ENCODE results near the gene VGF.

VGF gene

DNA sequence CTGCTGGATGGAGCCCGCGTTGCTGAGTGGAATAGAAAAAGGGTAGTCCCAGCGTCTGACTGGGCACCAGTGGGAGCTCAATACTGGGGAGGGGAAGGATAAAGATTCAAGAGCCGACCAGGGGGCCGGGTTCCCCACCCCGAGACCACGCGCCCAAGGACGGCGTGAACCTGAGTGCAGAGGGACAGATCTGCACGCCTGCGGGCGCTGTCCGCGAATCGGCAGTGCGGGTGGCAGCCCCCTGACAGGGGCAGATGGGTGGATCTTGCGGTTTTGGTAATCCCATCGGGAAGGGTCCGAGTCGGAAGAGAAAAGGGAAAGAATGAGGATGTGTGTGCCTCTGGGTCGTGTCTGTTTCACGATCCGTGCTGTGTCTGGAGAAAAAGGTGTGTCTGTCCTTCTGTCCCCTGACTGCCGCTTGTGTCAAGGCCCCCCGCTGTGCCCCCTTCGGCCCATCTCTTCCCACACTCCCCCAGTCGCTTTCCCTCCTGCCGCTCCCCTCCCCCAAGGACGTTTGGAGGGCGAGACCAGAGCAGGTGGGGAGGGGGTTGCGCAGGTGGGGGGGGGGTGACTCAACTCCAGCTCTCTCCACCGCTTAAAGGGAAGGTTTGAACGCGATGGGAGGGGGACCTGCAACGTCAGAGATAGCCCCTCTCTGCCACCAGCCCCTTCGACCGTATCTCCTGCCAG lies 734 bp upstream of the VGF start:
- DNase-seq = no peak

DNA sequence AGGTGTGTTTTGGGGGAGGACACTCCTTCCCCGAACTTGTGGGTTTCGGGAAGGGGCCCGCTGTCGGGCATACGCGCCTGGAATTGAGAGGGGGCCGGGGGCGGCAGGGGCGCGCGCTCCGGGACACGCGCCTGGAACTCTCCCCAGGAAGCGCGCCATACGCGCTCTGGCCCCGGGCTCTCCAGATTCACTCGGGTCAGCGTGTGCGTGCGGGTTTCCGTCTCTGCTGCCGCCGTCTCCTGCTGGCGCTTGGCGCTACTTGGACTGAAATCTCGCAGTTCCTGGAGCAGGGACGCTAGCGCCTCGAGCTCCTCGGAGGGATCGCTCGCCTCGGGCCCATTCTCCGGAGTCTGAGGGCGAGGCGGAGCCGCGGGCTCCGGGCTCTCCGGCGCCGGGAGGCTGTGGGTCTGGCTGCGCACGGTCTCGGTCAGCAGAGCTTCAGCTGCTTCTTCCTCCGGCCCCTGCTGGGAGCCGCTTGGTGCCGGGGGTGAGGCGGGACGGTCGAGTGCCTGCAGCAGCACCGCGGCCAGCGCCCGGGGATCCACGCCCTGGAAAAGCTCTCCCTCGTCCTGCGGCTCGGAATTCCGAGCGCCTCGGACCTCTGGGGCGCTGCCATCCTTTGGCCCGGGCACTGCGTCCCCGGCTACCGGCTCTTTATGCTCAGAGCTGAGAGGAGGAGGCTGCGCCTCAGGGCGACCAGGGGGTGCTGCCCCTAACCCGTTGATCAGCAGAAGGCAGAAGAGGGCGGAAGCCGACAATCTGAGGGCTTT lies 1.1 kb downstream of the VGF start:
- no peak for DNase-seq

DNA sequence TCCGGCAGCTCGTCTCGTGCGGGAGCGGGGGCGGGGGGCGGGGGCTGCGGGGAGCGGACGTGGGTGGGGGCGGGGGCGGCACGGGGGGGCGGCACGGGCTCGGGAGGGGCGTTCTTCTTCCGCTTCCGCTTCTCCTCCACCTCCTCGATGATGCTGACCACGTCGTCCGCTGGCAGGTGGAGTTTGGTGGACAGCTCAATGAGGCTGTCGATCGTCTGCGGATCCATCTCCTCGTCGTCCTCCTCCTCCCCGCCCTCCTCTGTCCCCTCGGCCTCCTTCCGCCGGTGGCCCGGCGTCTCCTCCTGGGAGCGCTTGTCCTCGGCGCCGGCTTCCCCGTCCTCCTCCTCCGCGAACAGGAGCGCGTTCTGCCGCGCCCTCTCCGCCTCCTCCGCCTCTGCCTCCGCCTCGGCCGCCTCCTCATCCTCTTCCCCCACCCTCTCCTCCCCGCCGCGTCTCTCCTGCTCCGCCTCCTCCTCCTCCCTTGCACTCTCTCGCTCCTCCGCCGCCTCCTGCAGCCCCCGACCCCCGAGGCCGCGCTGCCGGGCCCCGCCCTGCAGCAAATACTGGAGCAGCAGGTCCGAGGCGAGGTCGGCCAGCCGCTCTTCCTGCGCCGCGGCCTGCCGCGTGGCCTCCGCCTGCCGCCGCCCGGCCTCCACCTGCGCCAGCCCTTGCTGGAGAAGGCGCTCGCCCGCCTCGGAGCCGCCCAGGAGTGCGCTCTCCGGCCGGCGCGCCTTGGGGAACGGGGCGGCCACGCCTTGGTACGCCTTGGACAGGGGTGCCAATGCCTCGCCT lies 1.9 kb downstream of the VGF start:
- no peak for DNase-seq

DNA sequence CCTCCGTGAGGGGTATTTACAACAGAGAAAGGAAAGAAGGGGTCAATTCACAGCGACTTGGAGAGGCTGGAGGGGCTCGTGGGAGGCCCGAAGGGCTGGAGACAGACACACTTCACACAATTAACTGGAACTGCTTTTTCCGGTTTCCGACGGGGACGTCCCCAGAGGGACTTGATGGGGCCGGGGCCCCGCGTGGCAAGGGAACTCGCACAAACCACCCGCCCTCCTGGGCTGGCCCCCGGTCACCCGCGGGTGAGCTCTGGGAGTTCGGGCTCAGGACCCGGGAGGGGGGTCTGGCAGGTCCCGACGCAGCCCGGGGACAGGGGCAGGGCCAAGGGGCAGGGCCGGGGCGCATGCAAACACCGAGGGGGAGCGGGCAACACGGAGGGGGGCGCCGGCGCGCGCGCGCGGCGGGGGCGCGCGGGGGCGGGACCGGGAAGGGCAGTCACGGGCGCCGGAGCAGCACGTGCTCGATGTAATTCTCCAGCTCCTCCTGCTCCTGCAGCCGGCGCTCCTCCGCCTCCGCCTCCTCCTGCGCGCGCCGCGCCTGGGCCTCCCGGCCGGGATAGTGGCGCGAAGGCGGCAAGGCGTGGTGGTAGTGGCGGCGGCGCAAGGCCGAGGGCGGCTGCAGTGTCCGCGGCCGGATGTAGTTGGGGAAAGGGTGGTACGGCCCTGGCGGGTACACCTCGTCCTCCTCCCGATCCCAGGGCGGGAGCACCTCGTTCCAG lies 2.7 kb downstream of the VGF start:
- DNase-seq = no peak

DNA sequence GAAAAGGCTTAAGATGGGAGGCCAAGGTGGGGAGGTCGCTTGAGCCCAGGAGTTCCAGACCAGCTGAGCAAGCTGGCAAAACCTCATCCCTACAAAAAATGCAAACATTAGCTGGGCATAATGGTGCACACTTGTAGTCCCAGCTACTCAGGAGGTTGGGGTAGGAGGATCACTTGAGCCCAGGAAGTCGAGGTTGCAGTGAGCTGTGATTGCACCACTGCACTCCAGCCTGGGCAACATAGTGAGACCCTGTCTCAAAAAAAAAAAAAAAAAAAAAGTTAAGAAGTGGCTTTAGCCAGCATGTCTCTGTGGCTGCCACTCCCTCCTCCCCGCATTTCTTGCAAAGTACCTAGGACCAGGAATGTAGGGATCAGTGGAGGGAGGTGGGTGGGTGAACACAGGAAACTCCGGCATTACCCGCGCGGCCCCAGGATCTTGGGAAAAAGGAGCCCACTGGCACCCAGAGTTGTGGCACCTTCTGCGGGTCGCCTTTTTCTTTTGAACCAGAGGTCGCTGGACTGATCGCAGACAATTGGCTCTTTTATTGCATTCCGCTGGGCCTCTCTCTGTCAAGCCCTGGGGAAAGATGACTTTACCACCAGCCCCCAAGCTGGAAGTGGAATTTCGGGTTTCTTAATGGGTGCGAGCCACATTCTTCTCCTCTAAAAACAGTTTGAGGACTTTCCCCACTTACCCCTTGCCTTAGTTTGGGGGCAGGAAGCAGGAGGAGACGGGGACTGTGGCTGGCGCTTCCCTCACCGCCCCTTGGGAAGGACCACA lies 3.5 kb downstream of the VGF start:
- DNase-seq = no peak

DNA sequence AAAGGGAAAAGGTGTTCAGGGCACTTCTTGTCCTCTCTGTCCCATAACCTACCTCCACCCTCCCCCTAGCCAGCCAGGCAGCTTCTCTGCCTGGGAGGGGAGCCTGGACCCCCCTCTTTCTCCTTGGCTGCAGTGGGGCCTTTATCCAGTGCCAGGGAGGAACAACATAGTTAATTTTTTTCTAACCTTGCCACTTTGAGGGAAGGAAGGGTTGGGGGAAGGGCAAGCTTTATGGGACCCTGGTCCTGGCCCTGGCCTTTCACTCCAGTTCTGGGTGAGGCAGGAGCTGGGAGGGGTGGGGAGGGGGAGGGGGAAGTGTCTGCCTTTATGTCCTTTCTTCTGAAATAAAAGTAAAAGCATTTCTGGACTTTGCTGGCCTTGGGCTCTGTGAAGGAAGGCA lies 4.5 kb downstream of the VGF start:
- DNase-seq = no peak

DNA sequence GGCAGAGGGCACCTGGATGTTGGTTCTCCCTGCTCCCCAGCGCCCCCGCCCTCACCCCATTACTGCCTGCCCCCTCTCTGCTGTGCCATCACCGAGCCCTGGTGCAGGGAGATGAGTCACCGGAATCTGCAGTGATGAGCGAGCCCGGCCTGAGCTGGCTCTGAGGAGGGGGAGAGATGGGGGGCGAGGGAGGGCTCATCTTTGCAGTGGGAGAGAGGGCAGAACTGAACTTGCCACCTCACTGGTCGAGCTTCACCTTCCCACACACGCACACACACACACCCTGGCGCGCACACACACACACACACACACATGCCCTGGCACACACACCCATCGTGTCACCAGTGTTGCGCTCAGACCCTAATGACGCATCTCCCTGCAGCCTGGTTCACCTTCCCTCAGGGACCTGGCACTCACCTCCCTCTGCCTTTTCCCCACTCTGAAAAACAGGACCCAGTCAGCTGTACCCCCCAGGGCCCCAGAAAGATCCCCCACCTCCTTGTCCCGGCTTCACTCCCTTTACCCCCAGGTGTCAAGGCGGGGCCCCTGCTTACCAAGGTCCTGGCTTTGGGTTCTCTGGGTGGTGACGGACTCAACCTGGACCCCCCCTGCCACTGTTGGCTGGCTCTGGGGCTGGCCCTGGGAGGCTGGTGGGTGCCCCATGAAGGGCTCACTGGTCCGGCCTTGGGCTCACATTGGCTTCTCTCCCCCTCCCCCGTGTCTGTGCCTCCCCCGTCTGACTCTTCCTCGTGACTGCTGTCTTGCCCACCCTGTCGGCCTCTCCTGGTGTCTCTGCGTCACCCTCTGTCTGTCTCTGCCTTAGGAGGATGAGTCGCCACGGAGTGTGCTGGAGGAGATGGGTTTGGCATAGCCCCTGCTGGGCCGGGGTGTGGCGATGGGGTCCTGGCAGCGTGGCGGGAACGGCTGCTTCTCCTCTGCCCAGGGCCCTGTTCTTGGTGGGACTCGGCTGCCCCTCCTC lies 5.4 kb downstream of the VGF start:
- no peak for DNase-seq

DNA sequence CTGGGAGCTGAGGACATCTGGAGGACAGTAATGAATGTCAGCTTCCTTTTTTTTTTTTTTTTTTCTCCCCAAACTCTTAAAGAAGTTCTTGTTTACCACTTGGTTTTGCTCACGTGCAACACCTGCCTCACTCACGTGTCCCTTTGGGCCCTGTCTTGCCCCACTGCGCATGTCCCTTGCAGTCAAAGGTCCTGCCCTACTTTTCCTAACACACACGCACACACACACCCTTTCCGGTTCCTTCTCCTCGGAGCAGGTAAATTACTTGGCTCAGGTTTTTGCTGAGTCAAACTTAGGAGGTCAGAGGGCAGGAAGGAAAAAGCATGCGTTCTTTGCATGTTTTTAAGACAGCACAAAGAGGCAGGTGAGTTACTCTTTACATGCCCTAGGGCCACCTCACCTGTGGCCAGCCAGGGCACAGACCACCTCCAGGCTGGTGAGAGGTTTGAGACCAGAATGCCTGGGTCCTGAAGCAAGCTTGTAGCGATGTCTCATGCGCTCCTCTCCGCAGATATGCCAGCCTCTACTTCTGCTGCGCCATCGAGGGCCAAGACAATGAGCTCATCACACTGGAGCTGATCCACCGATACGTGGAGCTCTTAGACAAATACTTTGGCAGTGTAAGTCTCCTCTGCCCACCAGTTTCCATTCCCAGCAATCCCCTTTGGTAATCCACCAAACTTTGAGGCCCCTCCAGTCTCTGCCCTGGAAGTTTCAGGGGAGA lies 8.3 kb downstream of the VGF start:
- DNase-seq = no peak

DNA sequence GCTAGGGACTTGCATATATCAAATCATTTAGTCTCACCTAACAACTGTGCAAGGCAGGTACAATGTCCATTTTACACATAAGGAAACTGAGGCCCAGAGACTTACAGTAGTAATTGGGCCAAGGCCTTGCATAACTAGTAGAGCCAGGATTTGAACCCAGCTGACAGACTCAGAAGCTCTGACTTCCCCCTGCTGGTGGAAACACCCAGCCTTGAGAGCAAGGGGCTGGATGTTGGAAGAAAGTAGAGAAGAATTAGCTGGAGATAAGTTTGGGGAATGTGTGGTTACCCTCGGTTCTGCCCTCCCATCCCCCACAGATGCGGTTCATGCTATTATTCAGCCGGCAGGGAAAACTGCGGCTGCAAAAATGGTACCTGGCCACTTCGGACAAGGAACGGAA lies 9.1 kb downstream of the VGF start:
- no peak for DNase-seq

DNA sequence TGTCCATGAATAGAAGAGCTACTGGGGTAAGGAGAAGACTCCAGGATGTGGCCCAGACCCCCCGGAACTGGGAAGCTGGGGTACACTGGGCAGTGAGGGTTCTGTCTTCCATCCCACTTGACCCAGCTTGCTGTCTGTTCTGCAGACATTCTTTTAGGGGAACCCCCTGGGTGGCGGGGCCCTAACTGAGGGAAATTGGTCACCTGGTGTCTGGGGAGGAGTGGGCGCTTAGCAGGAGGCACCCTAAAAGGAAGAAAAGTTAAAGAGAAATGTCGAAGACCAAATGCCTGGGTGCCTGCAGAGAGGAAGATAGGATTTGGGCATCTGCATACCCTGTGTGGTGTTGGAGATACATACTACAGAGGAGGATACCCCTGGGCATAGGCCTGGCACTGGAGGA lies 10.1 kb downstream of the VGF start:
- DNase-seq = no peak

DNA sequence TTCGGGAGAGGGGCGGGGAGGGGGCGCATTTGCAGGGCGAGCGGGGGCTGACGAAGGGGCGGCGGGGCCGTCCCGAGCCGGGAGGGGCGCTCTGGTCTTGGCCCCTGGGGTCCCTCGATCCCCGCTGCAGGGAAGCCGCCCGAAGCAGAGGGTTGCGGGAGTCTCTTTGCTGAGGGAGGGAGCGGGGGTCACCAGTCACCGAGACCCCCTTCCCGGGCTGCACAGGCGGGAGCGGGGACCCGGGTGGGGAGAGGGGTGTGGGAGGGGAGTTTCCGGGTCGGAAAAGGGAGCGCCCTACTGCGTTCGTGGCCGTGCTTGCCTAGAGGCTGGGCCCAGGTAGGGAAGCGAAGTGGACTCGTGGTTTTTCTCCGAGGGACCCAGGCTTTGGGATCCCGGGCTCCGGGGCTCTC lies 10.7 kb downstream of the VGF start:
- DNase-seq = no peak

DNA sequence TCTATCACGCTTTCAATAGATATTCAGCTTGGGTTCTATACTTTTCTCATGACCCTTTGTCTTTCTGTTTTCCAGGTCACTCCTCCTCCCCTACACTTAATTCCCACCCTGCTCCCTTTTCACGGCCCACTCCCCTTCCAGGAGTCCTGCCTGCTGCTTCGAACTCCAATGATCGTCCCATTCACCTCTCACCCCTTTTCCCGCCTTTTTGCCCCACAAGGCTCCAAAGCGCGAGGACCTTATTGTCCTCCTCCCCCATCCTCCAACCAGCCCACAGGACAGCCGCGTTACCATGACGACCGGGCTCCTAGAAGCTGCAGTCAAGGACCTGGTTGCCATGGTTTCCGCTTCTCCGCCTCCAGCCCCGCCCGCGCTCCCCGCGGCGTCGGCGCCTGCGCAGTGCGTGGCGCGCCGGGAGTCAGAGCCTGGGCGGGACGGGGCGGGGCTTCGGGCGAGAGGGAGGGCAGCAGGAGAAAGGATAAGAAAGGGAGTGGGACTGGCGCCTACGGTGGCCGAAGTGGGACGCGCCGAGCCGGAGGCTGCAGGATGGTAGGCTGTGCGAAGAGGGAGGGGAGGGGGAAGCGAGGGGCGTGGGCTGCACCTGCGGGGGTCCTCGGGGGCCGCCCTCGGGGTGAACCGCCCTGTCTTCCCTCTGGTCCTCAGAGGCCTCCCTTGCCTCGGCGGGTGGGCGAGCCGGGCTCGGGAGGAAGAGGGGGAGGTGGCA lies 11.2 kb downstream of the VGF start, which contains the start of gene AP1S1:
Gene AP1S1, plus strand, starts transcription at position 508 of the 724 bp plus-strand sequence. Its CDS starts 39 bp downstream, at position 547.
- peak; percentile 96 for DNase-seq

DNA sequence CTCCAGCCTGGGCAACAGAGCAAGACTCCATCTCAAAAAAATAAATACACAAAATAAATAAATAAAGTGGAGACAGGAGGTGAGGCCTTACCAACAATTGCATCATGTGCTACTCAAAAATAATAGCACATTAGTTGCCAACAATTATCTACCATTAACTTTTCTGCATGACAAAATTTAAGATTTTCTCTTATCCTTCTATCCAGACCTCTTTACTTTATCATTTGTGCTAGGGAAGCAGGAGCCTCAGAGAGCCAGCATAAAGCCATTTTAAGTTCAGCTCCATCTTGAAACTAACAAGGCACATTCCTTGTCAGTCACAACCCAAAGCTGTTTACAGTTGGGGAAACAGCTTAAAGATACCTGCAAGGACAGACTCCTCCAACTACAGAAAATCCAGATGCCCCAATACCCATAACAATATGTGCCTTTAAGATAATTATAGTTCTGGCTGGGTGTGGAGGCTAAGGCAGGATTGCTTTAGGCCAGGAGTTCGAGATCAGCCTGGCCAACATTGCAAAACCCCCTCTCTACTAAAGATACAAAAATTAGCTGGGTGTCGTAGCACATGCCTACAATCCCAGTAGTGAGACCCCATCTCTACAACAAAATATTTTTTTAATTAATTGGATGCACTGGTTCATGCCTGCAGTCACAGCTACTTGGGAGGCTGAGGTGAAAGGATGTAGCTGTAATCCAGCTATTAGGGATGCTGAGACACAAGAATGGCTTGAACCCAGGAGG lies 13.3 kb downstream of the VGF start:
- no peak for DNase-seq

DNA sequence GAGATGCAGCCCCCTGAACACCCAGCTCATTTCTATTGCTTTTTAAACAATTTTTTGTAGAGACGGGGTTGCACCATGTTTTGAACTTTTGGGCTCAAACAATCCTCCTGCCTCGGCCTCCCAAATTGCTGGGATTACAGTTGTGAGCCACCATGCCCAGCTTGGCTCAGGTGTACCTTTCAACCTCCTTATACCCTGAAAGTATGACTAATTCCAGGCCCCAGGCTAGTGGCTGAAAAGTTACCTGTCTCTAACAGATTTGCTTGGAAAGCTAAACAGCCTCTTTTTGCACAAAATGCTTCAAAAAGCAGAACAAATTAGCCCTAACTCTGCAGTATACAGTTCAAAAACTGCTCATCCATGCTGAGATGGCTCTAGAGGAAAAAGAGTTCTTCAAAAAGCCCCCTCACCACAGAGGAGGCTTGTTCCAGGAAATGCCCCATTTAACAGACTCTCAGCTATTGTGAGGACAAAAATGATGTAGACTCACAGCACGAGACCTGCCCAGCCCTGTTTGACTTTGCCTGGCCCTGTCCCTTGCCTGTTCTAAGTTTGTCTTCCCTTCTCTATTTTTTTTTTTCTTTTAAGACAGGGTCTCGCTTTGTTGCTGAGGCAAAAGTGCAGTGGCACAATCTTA lies 24.5 kb downstream of the VGF start:
- DNase-seq = no peak

DNA sequence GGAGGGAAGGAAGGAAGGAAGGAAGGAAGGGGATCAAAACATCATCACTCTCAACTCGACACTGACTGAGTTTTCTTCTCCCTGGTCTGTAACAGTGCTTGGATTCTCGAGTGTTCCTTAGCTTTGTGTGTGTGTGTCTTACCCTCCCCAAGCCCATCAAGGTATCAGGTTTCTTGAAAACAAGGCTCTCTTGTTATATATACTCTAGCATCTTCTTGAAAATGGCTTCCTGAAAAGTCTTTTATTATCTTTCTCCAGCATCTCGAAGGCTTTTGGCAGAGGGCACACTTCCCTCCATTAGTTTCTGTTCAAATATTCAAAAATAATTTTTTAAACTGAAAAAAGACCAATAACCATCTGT lies 25.1 kb downstream of the VGF start:
- no peak for DNase-seq

DNA sequence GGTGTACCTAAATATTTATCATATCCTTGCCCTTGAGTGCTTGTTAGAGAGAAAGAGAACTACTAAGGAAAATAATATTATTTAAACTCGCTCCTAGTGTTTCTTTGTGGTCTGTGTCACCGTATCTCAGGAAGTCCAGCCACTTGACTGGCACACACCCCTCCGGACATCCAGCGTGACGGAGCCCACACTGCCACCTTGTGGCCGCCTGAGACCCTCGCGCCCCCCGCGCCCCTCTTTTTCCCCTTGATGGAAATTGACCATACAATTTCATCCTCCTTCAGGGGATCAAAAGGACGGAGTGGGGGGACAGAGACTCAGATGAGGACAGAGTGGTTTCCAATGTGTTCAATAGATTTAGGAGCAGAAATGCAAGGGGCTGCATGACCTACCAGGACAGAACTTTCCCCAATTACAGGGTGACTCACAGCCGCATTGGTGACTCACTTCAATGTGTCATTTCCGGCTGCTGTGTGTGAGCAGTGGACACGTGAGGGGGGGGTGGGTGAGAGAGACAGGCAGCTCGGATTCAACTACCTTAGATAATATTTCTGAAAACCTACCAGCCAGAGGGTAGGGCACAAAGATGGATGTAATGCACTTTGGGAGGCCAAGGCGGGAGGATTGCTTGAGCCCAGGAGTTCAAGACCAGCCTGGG lies 27.0 kb downstream of the VGF start:
- peak; percentile 74 for DNase-seq

DNA sequence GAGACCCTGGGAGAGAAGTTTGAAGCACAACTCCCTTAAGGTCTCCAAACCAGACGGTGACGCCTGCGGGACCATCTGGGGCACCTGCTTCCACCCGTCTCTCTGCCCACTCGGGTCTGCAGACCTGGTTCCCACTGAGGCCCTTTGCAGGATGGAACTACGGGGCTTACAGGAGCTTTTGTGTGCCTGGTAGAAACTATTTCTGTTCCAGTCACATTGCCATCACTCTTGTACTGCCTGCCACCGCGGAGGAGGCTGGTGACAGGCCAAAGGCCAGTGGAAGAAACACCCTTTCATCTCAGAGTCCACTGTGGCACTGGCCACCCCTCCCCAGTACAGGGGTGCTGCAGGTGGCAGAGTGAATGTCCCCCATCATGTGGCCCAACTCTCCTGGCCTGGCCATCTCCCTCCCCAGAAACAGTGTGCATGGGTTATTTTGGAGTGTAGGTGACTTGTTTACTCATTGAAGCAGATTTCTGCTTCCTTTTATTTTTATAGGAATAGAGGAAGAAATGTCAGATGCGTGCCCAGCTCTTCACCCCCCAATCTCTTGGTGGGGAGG lies 27.6 kb downstream of the VGF start:
- DNase-seq = no peak

Data from left hindlimb (tissue), 1 donor.